IPS-NIHi11 (cell line): ENCODE measurements around the gene KCNQ5.

Source experiments
- DNase-seq: peaks from one replicate; pipeline ENCODE4 v3.0.0; 2012; ENCODE audit warnings: mixed read lengths, low spot score

Gene KCNQ5

DNA sequence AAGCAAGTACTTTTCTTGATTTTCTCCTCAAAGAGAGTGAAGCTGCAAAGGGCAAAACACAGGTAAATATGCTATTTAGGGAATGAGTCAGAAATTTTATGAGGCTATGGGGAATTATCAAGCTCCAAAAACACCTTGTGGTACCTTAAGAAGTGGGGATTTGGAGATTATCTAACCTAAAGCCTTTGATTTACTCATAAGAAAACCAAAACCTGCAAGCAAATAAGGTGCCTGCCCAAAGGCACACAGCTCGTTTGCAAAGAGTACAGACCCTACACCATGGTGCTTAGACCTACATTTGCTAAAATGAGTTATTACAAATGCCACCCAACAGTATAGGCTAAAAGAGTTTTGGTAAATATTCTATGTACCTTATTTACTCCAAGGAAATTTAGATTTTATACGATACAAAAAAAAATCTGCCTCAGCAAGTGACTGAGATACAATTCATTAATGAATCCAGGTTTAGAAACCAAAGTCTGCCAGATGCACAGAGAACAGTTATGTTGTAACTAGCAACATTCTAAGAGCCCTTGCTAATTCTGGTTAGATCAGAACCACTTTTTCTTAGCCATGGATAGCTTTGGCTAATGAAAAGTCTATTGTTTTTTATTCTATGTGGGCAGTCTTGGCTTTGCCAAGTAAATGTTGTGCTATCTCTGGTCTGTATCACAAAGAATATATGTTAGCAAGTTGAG lies 501.9 kb downstream of the KCNQ5 start:
- DNase-seq, result no peak

DNA sequence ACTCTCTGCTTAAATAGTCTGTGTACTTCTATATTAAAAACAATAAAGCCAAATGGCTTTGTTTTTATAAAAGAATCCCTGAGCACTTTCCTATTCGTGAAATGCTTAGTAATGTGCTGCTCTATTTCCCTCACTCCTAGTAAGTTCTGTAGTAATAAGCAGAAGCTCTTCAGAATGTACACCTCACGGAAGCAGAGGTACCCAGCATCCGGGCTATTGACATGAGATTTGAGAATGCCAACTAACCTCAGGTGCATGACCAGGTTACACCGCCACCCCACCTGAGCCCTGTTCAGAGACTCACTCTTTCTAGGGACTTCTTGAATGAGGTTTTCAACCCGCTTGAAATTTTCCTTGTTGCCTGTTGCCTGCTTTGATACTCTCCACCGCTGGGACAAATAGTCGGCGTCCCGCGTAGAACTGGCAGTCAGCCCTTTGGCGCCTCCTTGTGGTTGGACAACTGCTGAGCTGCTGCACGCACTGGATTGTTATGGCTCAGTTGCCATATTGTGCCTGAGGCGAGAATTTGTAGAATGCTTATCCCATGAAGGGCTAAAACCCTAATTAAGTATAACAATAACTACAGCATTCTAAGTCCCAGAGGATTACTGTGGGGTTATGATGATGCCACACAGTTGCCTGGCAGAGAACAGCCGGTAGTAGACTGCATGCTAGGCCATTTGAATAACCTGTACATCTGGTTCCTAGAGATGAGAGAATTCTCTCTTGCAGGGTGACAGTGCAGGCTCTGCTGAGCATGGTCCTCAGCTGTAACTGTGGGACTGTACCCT lies 508.0 kb downstream of the KCNQ5 start:
- DNase-seq, result peak; percentile 80

DNA sequence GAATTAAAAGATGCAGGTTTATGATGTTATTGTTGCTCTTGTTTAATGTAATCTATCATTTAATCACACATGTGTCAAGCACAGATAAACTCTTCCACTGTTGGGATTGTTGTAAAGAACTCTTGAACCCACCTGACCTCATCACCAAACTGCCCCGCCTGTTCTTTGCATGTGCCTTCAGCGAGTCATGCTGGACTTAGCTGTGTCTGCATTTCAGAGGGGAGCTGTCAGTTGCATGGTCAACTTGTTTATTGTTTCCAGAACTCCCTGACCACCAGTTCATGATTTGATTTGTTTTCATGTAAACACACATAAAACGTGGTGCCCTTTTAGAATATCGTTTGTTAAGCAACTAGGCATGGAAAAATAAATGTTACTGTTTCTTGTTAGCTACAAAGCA lies 509.8 kb downstream of the KCNQ5 start:
- no peak for DNase-seq

DNA sequence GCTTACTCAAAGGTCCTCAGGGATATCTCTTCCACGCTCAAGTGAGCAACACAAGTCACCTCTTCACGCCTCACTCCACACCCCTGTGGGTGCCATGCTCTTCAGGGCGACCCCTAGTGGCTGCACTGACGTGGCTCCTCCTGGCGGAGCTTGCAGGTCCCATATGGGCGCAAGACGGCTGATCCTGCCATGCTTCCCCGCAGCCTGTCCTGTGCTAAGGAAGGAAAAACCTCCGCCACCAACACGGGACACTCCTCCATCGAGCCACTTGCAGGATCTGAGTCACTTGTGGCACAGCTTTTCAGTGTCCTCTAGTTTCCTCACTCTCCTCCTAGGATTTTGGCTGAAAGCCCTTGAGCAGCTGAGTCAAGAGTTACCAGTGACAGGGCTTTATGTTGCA lies 512.7 kb downstream of the KCNQ5 start:
- peak; percentile 70 for DNase-seq

DNA sequence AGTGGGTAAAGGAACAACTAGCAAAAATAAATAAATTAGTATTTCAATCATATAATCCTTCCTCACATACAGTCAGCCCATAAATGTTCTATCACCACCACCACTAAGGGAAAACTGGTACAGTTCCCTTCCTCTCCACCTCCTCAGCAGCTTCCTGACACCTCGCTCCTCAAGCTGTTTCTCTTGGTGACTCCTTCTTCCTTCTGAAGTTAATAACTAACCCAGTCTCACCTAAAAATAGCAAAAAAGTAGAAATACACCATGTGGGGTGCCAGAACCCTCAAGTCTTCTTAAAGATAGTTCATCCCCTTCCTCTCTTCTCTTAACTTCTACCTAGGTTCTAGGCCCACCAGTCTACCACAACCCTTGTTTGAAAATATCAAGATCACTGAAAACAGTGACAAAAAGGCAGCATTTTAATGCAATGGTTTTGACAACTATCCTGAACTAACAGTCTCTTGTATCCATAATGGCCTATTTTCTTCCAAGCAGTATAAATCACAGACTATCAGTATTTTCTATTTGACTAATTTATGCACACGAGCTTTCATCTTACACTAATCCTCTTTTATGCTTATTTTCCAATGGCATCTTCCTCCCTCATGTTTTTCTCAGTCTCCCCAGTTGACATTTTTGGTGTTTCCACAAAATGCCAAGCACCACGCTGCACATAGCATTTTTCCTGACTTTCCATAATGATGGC lies 518.0 kb downstream of the KCNQ5 start:
- no peak for DNase-seq

DNA sequence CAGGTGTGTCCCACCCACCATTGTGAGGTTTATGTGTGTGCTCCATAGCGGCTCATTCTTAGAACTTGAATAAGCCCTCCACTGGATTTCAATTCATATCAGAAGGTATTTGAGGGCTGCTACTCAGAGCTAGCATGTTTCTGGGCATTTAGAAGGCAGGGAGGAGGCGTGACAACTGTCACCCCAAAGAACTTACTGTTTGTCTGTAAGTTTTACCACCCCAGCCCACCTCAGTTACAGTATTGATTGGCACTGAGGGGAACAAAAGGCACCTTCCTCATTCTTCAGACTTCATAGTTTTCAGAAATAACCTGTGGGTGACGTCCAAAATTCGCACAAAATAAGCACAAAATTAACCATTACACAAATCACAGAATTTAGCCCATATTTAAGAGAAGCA lies 521.7 kb downstream of the KCNQ5 start:
- no peak for DNase-seq

DNA sequence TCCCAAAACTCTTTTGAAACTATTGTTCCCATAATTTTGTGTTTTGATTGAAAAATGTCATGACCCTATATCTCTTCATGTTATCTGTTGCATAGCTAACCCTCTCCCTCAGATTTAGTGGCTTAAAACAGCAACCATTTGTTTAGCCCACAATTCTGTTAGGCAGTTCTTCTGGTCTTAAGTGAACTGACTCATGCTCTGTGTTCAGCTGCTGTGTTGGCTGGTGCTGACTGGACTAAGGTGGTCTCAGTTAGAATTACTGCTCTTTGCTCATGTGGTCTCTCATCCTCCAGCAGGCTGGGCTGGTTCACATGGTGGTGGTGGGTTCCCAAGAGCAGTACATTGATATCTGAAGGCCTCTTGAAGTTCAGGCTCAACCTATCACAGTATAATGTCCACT lies 522.7 kb downstream of the KCNQ5 start:
- DNase-seq, result no peak

DNA sequence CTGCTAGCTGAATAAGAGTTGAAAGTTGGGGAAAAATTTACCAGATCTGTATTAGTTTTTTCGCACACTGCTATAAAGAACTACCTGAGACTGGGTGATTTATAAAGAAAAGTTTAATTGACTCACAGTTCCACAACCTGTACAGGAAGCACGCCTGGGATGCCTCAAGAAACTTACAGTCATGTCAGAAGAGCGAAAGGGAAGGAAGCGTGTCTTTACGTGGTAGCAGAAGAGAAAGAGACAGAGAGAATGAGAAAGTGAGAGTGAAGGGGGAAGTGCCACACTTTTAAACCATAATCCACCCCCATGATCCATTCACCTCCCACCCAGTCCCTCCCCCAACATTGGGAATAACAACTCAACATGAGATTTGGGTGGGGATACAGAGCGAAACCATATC lies 523.8 kb downstream of the KCNQ5 start:
- DNase-seq, result no peak

DNA sequence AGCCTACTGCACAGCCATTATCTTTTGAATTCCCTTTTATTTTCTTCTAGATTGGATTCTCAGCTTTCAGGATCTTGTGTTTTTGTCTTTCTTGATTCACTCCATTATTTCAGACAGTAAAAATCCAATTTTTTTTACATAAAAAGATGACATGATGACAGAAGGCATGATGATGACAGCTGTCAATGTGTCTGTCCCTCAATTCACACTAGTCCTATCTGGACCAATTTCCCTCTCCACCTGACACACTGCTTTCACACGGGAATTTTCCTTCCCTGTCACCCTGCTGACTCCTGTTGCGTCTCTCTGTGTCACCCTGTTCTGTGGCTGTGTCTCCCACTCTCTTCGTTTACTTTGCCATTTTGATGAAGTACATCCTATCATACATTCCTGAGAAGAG lies 529.9 kb downstream of the KCNQ5 start:
- no peak for DNase-seq

DNA sequence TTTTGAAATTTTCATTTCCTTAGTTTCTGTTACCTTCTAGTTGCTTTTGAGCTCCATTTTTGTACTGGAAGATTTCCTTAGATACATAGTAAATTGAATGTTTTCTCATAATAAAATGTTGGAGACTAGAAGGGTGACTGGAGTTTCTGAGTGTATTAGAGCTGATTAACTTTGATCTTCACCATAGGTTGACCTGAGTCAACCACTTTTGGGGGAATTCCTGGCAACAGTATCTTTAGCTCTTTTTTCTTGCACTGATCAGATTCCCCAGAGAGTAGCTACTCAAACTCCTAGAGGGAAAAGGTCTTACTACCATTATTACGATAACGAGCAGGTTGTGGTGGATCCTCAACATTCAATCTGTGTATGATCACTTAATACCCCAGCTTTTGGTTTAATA lies 530.7 kb downstream of the KCNQ5 start:
- DNase-seq, result no peak

DNA sequence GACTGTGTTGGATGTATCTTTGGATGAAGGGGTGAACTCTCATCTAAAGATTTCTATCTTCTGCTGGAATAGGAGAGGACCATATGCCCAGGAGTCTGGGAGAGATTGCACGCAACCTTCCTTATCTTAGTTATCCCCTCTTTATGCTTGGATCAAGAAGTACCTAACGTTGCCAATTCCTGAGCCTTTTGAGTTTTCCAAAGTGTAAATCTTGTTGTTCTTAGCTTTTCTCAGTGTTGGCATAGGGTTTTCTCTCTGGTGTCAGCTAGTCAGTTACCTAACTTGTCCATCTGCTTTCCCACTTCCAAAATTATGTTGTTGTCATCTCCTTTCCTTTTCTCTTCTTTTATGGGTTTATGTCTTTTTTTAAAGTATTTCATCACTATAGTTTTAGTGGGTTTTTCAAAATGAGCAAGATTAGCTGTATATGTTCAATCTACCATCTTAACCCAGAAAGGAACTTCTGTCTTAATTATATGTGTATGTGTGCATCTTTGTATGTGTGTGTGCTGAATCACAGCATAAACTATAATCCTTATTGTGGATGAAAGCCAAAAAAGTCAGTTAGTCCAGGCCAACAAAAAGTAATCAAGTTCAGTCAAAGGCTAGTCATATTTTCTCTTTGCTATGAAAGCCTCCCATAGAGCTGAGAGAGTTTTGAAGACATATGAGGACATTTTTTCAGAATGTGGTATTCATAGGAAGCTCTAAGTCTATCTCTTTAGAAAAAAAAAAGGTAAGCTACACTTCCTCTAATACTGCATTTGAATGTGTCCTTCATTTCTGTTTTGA lies 531.3 kb downstream of the KCNQ5 start:
- no peak for DNase-seq

DNA sequence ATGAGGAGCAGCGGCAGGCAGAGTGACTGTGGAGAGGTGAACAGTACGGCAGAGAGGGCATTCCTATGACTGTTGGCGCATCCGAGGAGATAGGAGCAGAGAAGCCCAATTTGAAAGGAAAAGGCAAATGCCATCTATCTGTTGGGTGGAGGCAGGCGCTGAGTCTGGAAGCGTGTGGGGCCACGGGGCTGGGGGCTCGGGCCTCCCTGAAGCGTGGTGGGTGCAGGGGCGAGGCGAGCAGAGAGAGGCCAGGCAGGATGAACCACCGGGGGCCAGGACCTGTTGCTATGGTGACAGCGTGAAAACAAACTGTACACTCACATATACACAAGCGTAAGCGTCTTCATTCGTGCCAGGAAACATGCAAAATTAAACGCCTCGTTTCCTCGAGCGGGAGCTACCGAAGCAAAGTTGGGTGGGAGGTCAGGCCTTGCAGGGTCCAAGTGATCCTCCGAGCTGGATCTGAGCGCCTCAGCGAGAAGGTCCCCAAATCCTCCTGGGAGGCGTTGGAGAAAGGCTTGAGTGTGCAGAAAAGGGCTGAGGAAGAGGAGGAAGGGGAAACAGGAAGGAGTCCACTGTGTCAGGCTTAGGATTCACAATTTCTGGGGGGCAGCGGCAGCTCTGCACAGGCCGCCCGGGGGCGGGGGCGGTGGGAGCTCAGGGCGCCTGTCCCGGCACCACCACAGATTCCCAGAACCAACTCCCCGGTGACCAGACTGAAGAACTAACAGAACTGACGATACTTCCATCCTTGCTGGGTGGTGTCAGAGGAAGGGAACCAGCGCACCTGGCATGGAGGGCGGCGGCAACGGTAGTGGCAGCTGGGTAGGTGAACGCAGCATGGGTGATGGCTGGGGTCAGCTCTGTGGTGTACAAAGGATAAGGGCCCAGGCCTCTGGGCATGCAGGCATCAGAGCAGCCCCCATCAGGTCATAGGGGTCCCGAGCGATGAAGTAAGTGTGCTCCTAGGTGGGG lies 535.2 kb downstream of the KCNQ5 start:
- no peak for DNase-seq

DNA sequence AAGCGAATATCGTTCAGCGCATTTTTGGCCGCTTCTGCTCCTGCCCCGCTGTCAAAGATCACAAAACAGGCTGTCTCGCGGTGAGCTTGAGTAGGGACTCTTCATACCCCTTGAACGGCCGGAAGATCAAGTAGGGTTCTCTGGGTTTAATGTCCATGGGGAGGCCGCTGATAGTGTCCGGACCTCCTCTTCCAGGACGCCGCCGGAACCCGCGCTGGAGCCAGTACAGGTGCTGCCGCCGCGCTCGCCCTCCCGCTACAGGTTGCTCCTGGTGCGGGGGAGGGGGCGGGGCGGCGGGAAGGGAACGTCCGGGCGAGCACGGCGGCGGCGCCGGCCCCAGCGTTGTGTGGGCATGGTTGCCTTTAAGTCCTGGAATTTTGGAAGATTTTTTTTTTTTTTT lies 536.0 kb downstream of the KCNQ5 start:
- no peak for DNase-seq

DNA sequence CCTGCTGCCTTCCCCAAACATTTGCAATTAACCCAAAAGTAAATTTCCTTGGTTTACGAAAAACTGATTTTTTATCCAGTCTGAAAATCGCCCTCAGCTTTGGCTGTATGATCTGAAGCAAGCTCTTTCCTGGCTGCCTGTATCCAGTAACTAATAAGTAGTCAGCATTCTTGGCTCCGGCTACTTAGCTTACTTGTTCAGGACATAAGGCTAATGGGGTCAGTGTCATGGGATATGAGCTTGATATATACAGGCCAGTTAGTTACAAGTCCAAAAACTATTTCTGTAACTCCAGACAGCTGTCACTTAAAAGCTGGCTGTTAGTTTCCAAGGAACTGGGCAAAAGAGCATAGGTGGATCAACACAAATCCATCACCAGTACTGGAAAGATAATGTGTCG lies 547.2 kb downstream of the KCNQ5 start:
- DNase-seq, result no peak

DNA sequence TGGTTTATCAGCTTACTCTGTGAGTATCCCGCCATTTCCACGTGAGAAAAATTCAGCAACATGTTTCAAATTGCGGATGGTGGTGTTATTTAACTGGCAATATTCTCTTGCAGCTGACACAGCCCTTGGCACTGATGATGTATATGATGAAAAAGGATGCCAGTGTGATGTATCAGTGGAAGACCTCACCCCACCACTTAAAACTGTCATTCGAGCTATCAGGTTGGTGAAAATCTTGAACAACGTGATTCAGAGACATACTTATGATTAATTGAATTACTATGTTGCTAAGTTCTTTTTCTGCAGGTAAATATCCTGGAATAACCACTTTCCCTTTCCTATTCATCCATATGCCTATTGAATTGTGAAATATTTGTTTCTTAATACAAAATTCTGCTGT lies 547.8 kb downstream of the KCNQ5 start:
- no peak for DNase-seq

DNA sequence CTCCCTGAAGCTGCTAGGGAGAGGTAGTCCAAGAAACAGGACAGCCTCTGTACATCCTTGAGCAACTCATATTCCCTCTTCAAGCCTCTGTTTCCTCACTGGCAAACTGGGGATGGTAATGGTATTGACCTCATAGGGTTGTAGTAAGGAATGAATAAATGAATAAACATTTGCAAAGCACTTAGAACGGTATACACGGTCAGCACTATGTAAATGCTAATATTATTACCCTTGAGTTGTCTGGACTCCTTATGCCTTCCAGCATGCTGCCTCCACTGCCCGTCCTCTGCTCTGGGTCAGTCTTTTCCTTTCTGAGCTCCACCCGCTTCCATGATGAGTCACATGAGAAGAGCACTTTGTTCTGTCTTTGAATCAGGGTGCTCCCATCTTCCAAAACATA lies 552.8 kb downstream of the KCNQ5 start:
- no peak for DNase-seq

DNA sequence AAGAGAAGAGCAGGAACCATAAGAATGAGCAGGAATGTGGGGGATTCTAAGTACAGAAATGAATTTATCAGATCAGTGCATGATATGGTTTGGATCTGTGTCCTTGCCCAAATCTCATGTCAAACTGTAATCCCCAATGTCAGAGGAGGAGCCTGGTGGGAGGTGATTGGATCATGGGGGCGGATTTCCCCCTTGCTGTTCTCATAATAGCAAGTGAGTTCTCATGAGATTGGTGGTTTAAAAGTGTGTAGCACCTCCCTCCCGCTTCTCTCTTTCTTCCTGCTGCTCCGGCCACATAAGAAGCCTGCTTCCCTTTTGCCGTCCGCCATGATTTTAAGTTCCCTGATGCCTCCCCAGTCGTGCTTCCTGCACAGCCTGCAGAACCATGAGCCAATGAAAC lies 554.2 kb downstream of the KCNQ5 start:
- DNase-seq, result no peak

DNA sequence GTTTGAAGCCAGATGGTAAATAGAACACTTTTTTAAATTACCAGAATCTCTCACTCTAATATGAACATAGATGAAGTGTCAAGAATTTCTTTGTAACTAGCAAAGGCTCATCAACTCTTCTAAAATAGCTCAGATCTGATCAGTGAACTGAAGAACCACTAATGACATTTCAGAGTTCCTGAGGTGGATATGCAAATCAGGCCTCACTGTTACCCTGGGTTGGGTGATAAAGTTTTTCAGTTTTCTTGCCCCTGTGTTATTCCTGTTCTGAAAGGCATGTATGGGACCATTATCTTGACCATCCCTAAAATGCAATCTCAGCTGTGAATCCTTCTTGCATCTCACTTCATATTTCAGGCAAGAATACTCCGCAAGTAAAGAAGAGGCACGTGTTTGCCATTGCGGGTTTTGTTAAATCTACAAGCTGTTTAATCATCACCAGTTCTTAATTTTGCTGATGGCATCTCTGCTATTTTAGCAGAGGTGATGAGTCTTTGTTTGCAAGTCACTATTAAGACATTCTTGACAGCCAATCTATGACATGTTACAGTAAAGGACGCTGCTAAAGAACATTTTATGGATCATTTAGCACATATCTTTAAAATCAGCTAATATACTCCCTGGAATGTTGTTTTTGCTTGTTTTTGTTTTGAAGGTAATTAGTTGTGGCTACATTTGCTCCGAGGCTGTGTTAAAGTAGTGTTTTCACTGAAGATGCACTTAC lies 555.5 kb downstream of the KCNQ5 start:
- no peak for DNase-seq

DNA sequence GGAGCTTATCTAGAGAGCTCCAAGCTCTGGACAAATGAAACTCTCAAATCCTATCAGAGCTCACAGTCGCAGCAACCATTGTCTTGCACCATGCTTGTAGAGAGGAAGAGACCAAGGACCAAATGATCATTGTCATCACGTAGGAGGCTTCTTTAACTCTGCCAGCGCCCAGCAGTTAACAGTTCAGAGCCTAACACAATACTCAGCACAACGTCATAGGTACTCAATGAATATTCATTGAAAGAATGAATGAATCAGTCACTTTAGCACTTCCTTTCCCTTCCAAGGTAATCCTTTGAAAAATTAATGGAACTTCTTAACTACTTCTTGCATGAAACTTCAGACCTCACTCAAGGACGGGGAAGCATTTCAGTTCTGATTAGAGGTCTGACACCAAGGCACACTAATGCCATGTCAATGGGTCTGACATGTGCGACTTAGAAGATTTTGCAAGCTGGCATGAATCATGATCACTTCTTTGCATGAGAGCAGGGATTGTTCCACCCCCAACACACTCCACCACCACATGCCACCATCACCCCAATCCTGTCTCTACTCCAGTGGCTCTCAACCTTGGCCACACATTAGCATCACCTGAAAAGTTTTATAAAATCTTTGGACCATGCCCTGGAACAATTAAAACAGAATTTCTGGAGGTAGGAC lies 558.3 kb downstream of the KCNQ5 start:
- no peak for DNase-seq
